ENCODE results near the gene NUDT8. TPM values are rescaled to one million over a fixed set of nuclear protein-coding genes. Genes with fewer than 3 reads are reported as not detected.

NUDT8 gene
- total and polyA plus RNA-seq, 4 donors: 6.3 to 22.3 (median 16.0) TPM

- ATAC-seq (ENCODE audit: insufficient read depth, low FRiP score): peak; percentile 97
- H3K27me3 ChIP-seq (ENCODE audit: control insufficient read depth in 3 of 3, insufficient read depth in 3 of 3, low read length in 2 of 3): no peaks in the 10 kb centered on the region
- H3K9ac ChIP-seq (ENCODE audit: insufficient read depth in 1 of 2, low read length in 2 of 2): peak within 1 kb of the TSS; percentile 82 to 89
- H3K9me3 ChIP-seq (ENCODE audit: control insufficient read depth in 4 of 4, insufficient read depth in 3 of 4, low read length in 3 of 4): no peaks in the 10 kb centered on the region
- H3K36me3 ChIP-seq (ENCODE audit: control insufficient read depth in 4 of 4, insufficient read depth in 4 of 4, low read length in 4 of 4): peaks cover 0 to 25% (median 4%) of the 10 kb centered on the region in 4 donors
- peak; percentile 97 to 98 (median 98) for DNase-seq
- H3K27ac ChIP-seq (ENCODE audit: low read depth in 1 of 2, low read length in 1 of 2): peak within 1 kb of the TSS; percentile 80 to 84
- peak; percentile 89 for TF ChIP-seq CTCF (IDR thresholded peaks at IDR 0.05; ENCODE audit: control extremely low read depth, extremely low read depth)
- peaks cover 0 to 22% (median 5%) of the 10 kb centered on the region in 5 donors for H3K4me1 ChIP-seq (ENCODE audit: control insufficient read depth in 5 of 5, insufficient read depth in 5 of 5, low read length in 5 of 5)
- H3K4me3 ChIP-seq: peak within 1 kb of the TSS; percentile 81
- WGBS, 2 donors: 0 to 1% methylated on average over 54 to 69 of the region's 69 CpGs
Measured at GRCh38 chr11:67606492-67607295, 23.0 kb downstream of the NUDT8 start, which contains the start of gene NDUFV1. NDUFV1 (plus strand) TSS chr11:67606936; CDS start chr11:67607005, 69 bp downstream.

GRCh38 chr11:67606093-67606491 is 23.6 kb downstream of the NUDT8 start:
- H3K27me3 ChIP-seq (ENCODE audit: control insufficient read depth in 3 of 3, insufficient read depth in 3 of 3, low read length in 2 of 3): no peaks in the 10 kb centered on the region
- H3K36me3 ChIP-seq (ENCODE audit: control insufficient read depth in 4 of 4, insufficient read depth in 4 of 4, low read length in 4 of 4): peaks cover 0 to 19% (median 3%) of the 10 kb centered on the region in 4 donors
- DNase-seq: peak; percentile 80 to 91 (median 84)
- peaks cover 0 to 22% (median 5%) of the 10 kb centered on the region in 5 donors for H3K4me1 ChIP-seq (ENCODE audit: control insufficient read depth in 5 of 5, insufficient read depth in 5 of 5, low read length in 5 of 5)
- H3K9me3 ChIP-seq (ENCODE audit: control insufficient read depth in 4 of 4, insufficient read depth in 3 of 4, low read length in 3 of 4): no peaks in the 10 kb centered on the region
- peak overlapping the region in 1 of 2 donors; percentile 79 for H3K27ac ChIP-seq (ENCODE audit: low read depth in 1 of 2, low read length in 1 of 2)
- TF ChIP-seq CTCF (IDR thresholded peaks at IDR 0.05; ENCODE audit: control extremely low read depth, extremely low read depth): no peak
- no peak for ATAC-seq (ENCODE audit: insufficient read depth, low FRiP score)
- peak overlapping the region; percentile 81 for H3K4me3 ChIP-seq
- peak overlapping the region in 1 of 2 donors; percentile 70 for H3K9ac ChIP-seq (ENCODE audit: insufficient read depth in 1 of 2, low read length in 2 of 2)
- 37 to 50% methylated on average over 17 of the region's 17 CpGs for WGBS, 2 donors

- WGBS, 2 donors: 71% methylated on average over 11 of the region's 11 CpGs
- no peak for TF ChIP-seq CTCF (IDR thresholded peaks at IDR 0.05; ENCODE audit: control extremely low read depth, extremely low read depth)
- H3K9ac ChIP-seq (ENCODE audit: insufficient read depth in 1 of 2, low read length in 2 of 2): no peak overlapping the region
- no peak for ATAC-seq (ENCODE audit: insufficient read depth, low FRiP score)
- peak overlapping the region in 1 of 2 donors; percentile 26 for H3K27ac ChIP-seq (ENCODE audit: low read depth in 1 of 2, low read length in 1 of 2)
- H3K27me3 ChIP-seq (ENCODE audit: control insufficient read depth in 3 of 3, insufficient read depth in 3 of 3, low read length in 2 of 3): no peaks in the 10 kb centered on the region
- H3K36me3 ChIP-seq (ENCODE audit: control insufficient read depth in 4 of 4, insufficient read depth in 4 of 4, low read length in 4 of 4): peaks cover 0 to 12% (median 3%) of the 10 kb centered on the region in 4 donors
- peaks cover 0 to 22% (median 5%) of the 10 kb centered on the region in 5 donors for H3K4me1 ChIP-seq (ENCODE audit: control insufficient read depth in 5 of 5, insufficient read depth in 5 of 5, low read length in 5 of 5)
- no peak overlapping the region for H3K4me3 ChIP-seq
- no peaks in the 10 kb centered on the region for H3K9me3 ChIP-seq (ENCODE audit: control insufficient read depth in 4 of 4, insufficient read depth in 3 of 4, low read length in 3 of 4)
- no peak for DNase-seq
Measured at GRCh38 chr11:67605231-67606011, 24.3 kb downstream of the NUDT8 start.

Data from lung (tissue), 12 donors.